DOHH2 (cell line): ENCODE measurements around the gene CCNL2.

Experiments
- H3F3A ChIP-seq: fragments of 200-600 bp; sonication (generic), shearing (Covaris generic); 2 replicates; pipeline ENCODE4 v1.6.0; 2016; ENCODE audit warnings: antibody characterized with exemption, mild to moderate bottlenecking; ENCODE audit not compliant: control insufficient read depth, insufficient read depth
- H3K27ac ChIP-seq: fragments of 200-600 bp; sonication (generic); 2 replicates; pipeline ENCODE4 v1.5.1; 2014; ENCODE audit warnings: low read depth, mild to moderate bottlenecking, low read length, moderate library complexity
- H3K27me3 ChIP-seq: fragments of 200-600 bp; sonication (generic); 2 replicates; pipeline ENCODE4 v1.6.1; 2014; ENCODE audit warnings: mild to moderate bottlenecking, low read length, mixed read lengths; ENCODE audit not compliant: control insufficient read depth
- H3K36me3 ChIP-seq: fragments of 200-600 bp; sonication (generic); 2 replicates; pipeline ENCODE4 v1.6.1; 2014; ENCODE audit warnings: mild to moderate bottlenecking, low read length, moderate library complexity, mixed read lengths; ENCODE audit not compliant: control insufficient read depth
- H3K4me1 ChIP-seq: fragments of 200-600 bp; sonication (generic); 2 replicates; pipeline ENCODE4 v1.6.1; 2014; ENCODE audit warnings: mild to moderate bottlenecking, low read length, mixed read lengths; ENCODE audit not compliant: control insufficient read depth
- H3K4me2 ChIP-seq: fragments of 200-600 bp; sonication (generic); 2 replicates; pipeline ENCODE4 v1.6.0; 2014; ENCODE audit warnings: mild to moderate bottlenecking, low read length, moderate library complexity
- H3K4me3 ChIP-seq: fragments of 200-600 bp; sonication (generic); 2 replicates; pipeline ENCODE4 v1.5.1; 2014; ENCODE audit warnings: mild to moderate bottlenecking, low read length, mixed read lengths
- H3K79me2 ChIP-seq: fragments of 200-600 bp; sonication (generic); 2 replicates; pipeline ENCODE4 v1.6.1; 2014; ENCODE audit warnings: mild to moderate bottlenecking, low read length, mixed read lengths; ENCODE audit not compliant: control insufficient read depth
- H3K9me2 ChIP-seq: fragments of 200-600 bp; sonication (generic); replicated peaks from 2 replicates; pipeline ENCODE4 v1.6.1; 2014; ENCODE audit warnings: mild to moderate bottlenecking, low read length, mixed read lengths; ENCODE audit not compliant: control insufficient read depth
- H3K9me3 ChIP-seq: fragments of 200-600 bp; sonication (generic); 2 replicates; pipeline ENCODE4 v1.6.1; 2014; ENCODE audit warnings: antibody characterized with exemption, low read length, mixed read lengths; ENCODE audit not compliant: control insufficient read depth, insufficient read depth
- H4K20me1 ChIP-seq: fragments of 200-600 bp; sonication (generic); 2 replicates; pipeline ENCODE4 v1.6.0; 2014; ENCODE audit warnings: low read depth, mild to moderate bottlenecking, antibody characterized with exemption, low read length, moderate library complexity; ENCODE audit not compliant: control insufficient read depth, insufficient read depth
- EZH2phosphoT487 ChIP-seq: fragments of 200-600 bp; sonication (generic); IDR thresholded peaks from 2 replicates; pipeline ENCODE4 v1.6.1; 2017; ENCODE audit warnings: borderline replicate concordance, mild to moderate bottlenecking, antibody characterized with exemption, low read length, moderate library complexity, mixed read lengths
- TF ChIP-seq, protein P1 (sequence below): fragments of 200-600 bp; sonication (generic); IDR thresholded peaks from one replicate; pipeline ENCODE4 v1.5.1; 2014; ENCODE audit warnings: antibody characterized with exemption, mild to moderate bottlenecking, low read depth, low read length; ENCODE audit not compliant: poor library complexity, severe bottlenecking

The CCNL2 gene

DNA sequence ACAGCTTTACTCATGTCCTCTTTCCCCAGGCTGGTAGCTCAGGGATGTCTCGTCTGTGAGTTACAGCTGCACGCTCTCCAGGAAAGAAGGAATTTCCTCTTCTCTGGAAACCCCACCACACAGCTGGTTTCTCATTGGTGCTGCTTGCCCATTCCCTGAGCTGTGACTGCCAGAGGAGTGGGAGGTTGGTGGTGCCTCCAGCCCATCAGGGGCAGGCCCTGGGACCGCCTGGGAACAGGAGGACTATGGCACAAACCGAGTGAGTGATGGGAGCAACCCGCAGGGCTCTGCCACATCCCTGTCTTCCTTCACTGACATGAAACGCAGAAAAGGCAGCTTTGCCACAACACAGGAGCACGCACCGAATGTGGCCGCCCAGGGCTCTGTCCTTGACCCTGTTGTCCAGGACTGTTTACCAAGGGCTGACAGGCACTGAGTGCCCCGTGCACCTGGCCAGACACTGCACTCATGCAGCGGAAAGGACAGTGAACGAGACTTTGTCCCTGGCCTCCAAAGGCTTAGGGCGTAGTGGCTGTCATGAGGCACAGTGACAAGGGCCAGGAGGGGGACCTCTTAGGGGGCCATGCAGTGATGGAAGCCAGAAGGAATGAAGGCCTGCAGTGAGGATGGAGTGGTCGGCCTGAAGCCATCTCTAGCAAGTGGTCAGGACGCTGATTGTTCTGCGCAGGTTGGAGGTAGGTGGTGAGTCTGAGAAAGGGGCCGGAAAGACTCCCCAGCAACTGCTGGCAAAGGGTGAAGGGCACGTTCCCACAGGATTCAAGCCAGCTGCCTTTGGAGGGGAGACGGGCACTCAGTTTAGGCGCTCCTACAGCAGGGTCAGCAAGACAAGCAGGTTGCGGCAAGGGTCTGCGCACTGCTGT, 1.7 kb upstream of the CCNL2 start:
- H3K9me2 ChIP-seq = no peaks in the 10 kb centered on the region
- peak overlapping the region; percentile 100 for H3K4me3 ChIP-seq
- H3K36me3 ChIP-seq = peaks cover 85% of the 10 kb centered on the region
- no peaks in the 10 kb centered on the region for H3K27me3 ChIP-seq
- peak overlapping the region; percentile 60; the same call in 1 of the 2 replicates for H3K27ac ChIP-seq
- peaks cover 87% of the 10 kb centered on the region for H3K79me2 ChIP-seq
- no peaks in the 10 kb centered on the region for H3K9me3 ChIP-seq
- H3F3A ChIP-seq = peaks cover 20% of the 10 kb centered on the region
- H3K4me2 ChIP-seq = peak overlapping the region; percentile 100
- TF ChIP-seq EZH2phosphoT487 = no peak
- TF ChIP-seq, protein P1, sequence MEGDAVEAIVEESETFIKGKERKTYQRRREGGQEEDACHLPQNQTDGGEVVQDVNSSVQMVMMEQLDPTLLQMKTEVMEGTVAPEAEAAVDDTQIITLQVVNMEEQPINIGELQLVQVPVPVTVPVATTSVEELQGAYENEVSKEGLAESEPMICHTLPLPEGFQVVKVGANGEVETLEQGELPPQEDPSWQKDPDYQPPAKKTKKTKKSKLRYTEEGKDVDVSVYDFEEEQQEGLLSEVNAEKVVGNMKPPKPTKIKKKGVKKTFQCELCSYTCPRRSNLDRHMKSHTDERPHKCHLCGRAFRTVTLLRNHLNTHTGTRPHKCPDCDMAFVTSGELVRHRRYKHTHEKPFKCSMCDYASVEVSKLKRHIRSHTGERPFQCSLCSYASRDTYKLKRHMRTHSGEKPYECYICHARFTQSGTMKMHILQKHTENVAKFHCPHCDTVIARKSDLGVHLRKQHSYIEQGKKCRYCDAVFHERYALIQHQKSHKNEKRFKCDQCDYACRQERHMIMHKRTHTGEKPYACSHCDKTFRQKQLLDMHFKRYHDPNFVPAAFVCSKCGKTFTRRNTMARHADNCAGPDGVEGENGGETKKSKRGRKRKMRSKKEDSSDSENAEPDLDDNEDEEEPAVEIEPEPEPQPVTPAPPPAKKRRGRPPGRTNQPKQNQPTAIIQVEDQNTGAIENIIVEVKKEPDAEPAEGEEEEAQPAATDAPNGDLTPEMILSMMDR = no peak
- peaks cover 12% of the 10 kb centered on the region for H4K20me1 ChIP-seq
- peaks cover 41% of the 10 kb centered on the region for H3K4me1 ChIP-seq

DNA sequence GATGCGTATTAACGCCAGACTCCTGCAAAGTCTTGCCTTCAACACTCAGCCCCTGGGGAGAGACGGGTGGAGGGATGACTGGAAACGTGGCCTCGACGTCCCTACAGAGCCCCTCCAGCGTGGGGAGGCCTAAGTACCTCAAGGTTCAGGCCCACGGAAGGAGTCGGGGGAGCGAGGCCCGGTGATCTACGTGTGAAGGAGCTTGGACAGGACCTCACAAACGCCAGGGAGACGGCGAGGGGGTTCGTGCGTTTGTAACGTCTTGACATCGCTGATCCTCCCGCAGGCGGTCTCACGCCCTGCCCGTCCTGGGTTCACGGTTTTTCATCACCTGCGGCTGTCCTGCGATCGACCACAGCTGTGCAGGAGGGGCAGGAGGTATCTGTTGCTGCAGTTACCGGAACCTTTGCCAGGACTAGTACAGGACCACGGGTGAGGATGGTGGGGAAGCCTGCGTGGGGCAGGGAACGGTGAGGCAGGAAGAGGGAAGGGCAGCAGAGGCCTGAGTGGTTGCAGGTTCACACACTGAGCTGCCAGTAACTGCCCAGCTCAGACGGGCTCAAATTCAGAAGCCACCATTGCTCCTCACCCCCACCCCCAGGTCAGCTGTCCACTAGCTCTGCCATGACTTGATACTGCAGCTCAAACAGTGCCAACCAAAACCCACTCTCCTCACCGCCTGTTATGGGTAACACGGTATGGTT, 889 bp upstream of the CCNL2 start:
- peaks cover 87% of the 10 kb centered on the region for H3K79me2 ChIP-seq
- no peaks in the 10 kb centered on the region for H3K27me3 ChIP-seq
- H3K9me2 ChIP-seq = no peaks in the 10 kb centered on the region
- peak overlapping the region; percentile 100 for H3K4me3 ChIP-seq
- peak overlapping the region; percentile 60 for H3K27ac ChIP-seq
- peaks cover 85% of the 10 kb centered on the region for H3K36me3 ChIP-seq
- peaks cover 12% of the 10 kb centered on the region for H4K20me1 ChIP-seq
- peak overlapping the region; percentile 100 for H3K4me2 ChIP-seq
- peaks cover 36% of the 10 kb centered on the region for H3K4me1 ChIP-seq
- no peaks in the 10 kb centered on the region for H3K9me3 ChIP-seq
- H3F3A ChIP-seq = peaks cover 17% of the 10 kb centered on the region
- TF ChIP-seq, protein P1 = no peak

DNA sequence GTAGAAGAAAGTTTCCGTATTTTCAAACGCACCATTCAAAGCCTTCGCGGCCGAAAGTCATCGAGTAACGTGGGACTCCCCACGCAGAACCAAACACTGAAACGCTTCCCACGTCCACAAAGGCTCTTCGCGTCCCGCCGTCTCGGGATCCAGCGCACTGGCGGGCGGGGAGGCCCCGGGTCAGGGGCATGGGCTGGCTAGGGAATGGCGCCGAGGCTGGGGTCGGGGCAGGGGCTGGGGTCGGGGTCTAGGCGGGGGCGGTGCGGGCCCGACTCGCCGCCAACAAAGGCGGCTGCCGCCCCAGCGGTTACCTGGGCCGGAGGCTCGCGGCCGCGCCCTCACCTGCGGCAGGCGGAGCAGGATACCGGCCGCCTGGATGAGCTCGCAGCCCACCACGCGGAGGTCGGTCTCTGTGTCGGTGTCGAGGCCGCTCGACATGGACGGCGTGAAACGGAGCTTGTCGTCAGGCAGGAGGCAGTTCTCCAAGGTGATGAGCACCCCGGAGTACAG, 403 bp downstream of the CCNL2 start:
- Histone ChIP-seq H3F3A (peaks cover 16% of the 10 kb centered on the region), H3K4me2 (peak overlapping the region; percentile 88), H3K4me3 (peak overlapping the region; percentile 100), H3K27me3 (no peaks in the 10 kb centered on the region), H3K36me3 (peaks cover 89% of the 10 kb centered on the region), H4K20me1 (peaks cover 15% of the 10 kb centered on the region), H3K9me3 (no peaks in the 10 kb centered on the region), H3K79me2 (peaks cover 87% of the 10 kb centered on the region), H3K27ac (peak overlapping the region; percentile 43), H3K4me1 (peaks cover 36% of the 10 kb centered on the region), H3K9me2 (no peaks in the 10 kb centered on the region)
- no peak for TF ChIP-seq EZH2phosphoT487
- TF ChIP-seq, protein P1 = no peak
